Measurements from ENCODE around the gene BRD7.

Gene BRD7

GRCh38 chr16:50280932-50281331 is 87.9 kb downstream of the BRD7 start:
- WGBS, 2 experiments, result 94% methylated on average over 5 of the region's 5 CpGs
- Histone ChIP-seq H3K27ac (ENCODE audit: insufficient read depth, low read depth, low read length, poor library complexity, severe bottlenecking) (no peak overlapping the region), H3K36me3 (ENCODE audit: control insufficient read depth, insufficient read depth, low read length) (no peaks in the 10 kb centered on the region), H3K27me3 (ENCODE audit: control insufficient read depth, insufficient read depth, low read length, poor library complexity, severe bottlenecking) (no peaks in the 10 kb centered on the region), H3K9me3 (ENCODE audit: control insufficient read depth, low read length) (no peaks in the 10 kb centered on the region), H3K4me1 (ENCODE audit: control insufficient read depth, insufficient read depth, low read length) (no peaks in the 10 kb centered on the region), H3K4me3 (ENCODE audit: insufficient read depth, low read depth, low read length) (no peak overlapping the region)

- WGBS, 2 experiments, result 75% methylated on average over 2 of the region's 2 CpGs
- no peaks in the 10 kb centered on the region for H3K27me3 ChIP-seq (ENCODE audit: control insufficient read depth, insufficient read depth, low read length, poor library complexity, severe bottlenecking)
- no peaks in the 10 kb centered on the region for H3K4me1 ChIP-seq (ENCODE audit: control insufficient read depth, insufficient read depth, low read length)
- H3K27ac ChIP-seq (ENCODE audit: insufficient read depth, low read depth, low read length, poor library complexity, severe bottlenecking), result no peak overlapping the region
- H3K9me3 ChIP-seq (ENCODE audit: control insufficient read depth, low read length), result no peaks in the 10 kb centered on the region
- no peak overlapping the region for H3K4me3 ChIP-seq (ENCODE audit: insufficient read depth, low read depth, low read length)
- no peaks in the 10 kb centered on the region for H3K36me3 ChIP-seq (ENCODE audit: control insufficient read depth, insufficient read depth, low read length)
These were observed 89.3 kb downstream of the BRD7 start for GRCh38 chr16:50279504-50279865.

GRCh38 chr16:50278251-50278650 is 90.5 kb downstream of the BRD7 start:
- 66% methylated on average over 3 of the region's 3 CpGs for WGBS, 2 experiments
- H3K27me3 ChIP-seq (ENCODE audit: control insufficient read depth, insufficient read depth, low read length, poor library complexity, severe bottlenecking), result no peaks in the 10 kb centered on the region
- no peaks in the 10 kb centered on the region for H3K9me3 ChIP-seq (ENCODE audit: control insufficient read depth, low read length)
- no peak overlapping the region for H3K27ac ChIP-seq (ENCODE audit: insufficient read depth, low read depth, low read length, poor library complexity, severe bottlenecking)
- H3K36me3 ChIP-seq (ENCODE audit: control insufficient read depth, insufficient read depth, low read length), result no peaks in the 10 kb centered on the region
- H3K4me1 ChIP-seq (ENCODE audit: control insufficient read depth, insufficient read depth, low read length), result no peaks in the 10 kb centered on the region
- no peak overlapping the region for H3K4me3 ChIP-seq (ENCODE audit: insufficient read depth, low read depth, low read length)

- H3K36me3 ChIP-seq (ENCODE audit: control insufficient read depth, insufficient read depth, low read length), result no peaks in the 10 kb centered on the region
- H3K27ac ChIP-seq (ENCODE audit: insufficient read depth, low read depth, low read length, poor library complexity, severe bottlenecking), result no peak overlapping the region
- H3K4me3 ChIP-seq (ENCODE audit: insufficient read depth, low read depth, low read length), result no peak overlapping the region
- no peaks in the 10 kb centered on the region for H3K4me1 ChIP-seq (ENCODE audit: control insufficient read depth, insufficient read depth, low read length)
- WGBS, 2 experiments, result 86 to 93% methylated on average over 2 to 4 of the region's 4 CpGs
- no peaks in the 10 kb centered on the region for H3K27me3 ChIP-seq (ENCODE audit: control insufficient read depth, insufficient read depth, low read length, poor library complexity, severe bottlenecking)
- no peaks in the 10 kb centered on the region for H3K9me3 ChIP-seq (ENCODE audit: control insufficient read depth, low read length)
These were observed 91.8 kb downstream of the BRD7 start for GRCh38 chr16:50276801-50277555.

GRCh38 chr16:50276326-50276640 is 92.5 kb downstream of the BRD7 start:
- H3K4me3 ChIP-seq (ENCODE audit: insufficient read depth, low read depth, low read length), result no peak overlapping the region
- no peak overlapping the region for H3K27ac ChIP-seq (ENCODE audit: insufficient read depth, low read depth, low read length, poor library complexity, severe bottlenecking)
- H3K9me3 ChIP-seq (ENCODE audit: control insufficient read depth, low read length), result no peaks in the 10 kb centered on the region
- no peaks in the 10 kb centered on the region for H3K4me1 ChIP-seq (ENCODE audit: control insufficient read depth, insufficient read depth, low read length)
- no peaks in the 10 kb centered on the region for H3K27me3 ChIP-seq (ENCODE audit: control insufficient read depth, insufficient read depth, low read length, poor library complexity, severe bottlenecking)
- 84 to 88% methylated on average over 2 of the region's 2 CpGs for WGBS, 2 experiments
- no peaks in the 10 kb centered on the region for H3K36me3 ChIP-seq (ENCODE audit: control insufficient read depth, insufficient read depth, low read length)

GRCh38 chr16:50275428-50276325 is 93.1 kb downstream of the BRD7 start:
- Histone ChIP-seq H3K27me3 (ENCODE audit: control insufficient read depth, insufficient read depth, low read length, poor library complexity, severe bottlenecking) (no peaks in the 10 kb centered on the region), H3K9me3 (ENCODE audit: control insufficient read depth, low read length) (no peaks in the 10 kb centered on the region), H3K36me3 (ENCODE audit: control insufficient read depth, insufficient read depth, low read length) (no peaks in the 10 kb centered on the region), H3K4me3 (ENCODE audit: insufficient read depth, low read depth, low read length) (no peak overlapping the region), H3K4me1 (ENCODE audit: control insufficient read depth, insufficient read depth, low read length) (no peaks in the 10 kb centered on the region), H3K27ac (ENCODE audit: insufficient read depth, low read depth, low read length, poor library complexity, severe bottlenecking) (no peak overlapping the region)
- 85 to 87% methylated on average over 12 of the region's 12 CpGs for WGBS, 2 experiments

- Histone ChIP-seq H3K36me3 (ENCODE audit: control insufficient read depth, insufficient read depth, low read length) (no peaks in the 10 kb centered on the region), H3K9me3 (ENCODE audit: control insufficient read depth, low read length) (no peaks in the 10 kb centered on the region), H3K4me3 (ENCODE audit: insufficient read depth, low read depth, low read length) (no peak overlapping the region), H3K4me1 (ENCODE audit: control insufficient read depth, insufficient read depth, low read length) (no peaks in the 10 kb centered on the region), H3K27me3 (ENCODE audit: control insufficient read depth, insufficient read depth, low read length, poor library complexity, severe bottlenecking) (no peaks in the 10 kb centered on the region), H3K27ac (ENCODE audit: insufficient read depth, low read depth, low read length, poor library complexity, severe bottlenecking) (no peak overlapping the region)
- WGBS, 2 experiments, result 90 to 91% methylated on average over 3 of the region's 3 CpGs
These were observed 93.7 kb downstream of the BRD7 start for GRCh38 chr16:50275098-50275415.

- H3K9me3 ChIP-seq (ENCODE audit: control insufficient read depth, low read length), result no peaks in the 10 kb centered on the region
- H3K27ac ChIP-seq (ENCODE audit: insufficient read depth, low read depth, low read length, poor library complexity, severe bottlenecking), result no peak overlapping the region
- H3K4me3 ChIP-seq (ENCODE audit: insufficient read depth, low read depth, low read length), result no peak overlapping the region
- no peaks in the 10 kb centered on the region for H3K27me3 ChIP-seq (ENCODE audit: control insufficient read depth, insufficient read depth, low read length, poor library complexity, severe bottlenecking)
- 94% methylated on average over 18 of the region's 18 CpGs for WGBS, 2 experiments
- no peaks in the 10 kb centered on the region for H3K36me3 ChIP-seq (ENCODE audit: control insufficient read depth, insufficient read depth, low read length)
- no peaks in the 10 kb centered on the region for H3K4me1 ChIP-seq (ENCODE audit: control insufficient read depth, insufficient read depth, low read length)
These were observed 94.3 kb downstream of the BRD7 start for GRCh38 chr16:50274326-50275097.

- Histone ChIP-seq H3K9me3 (ENCODE audit: control insufficient read depth, low read length) (no peaks in the 10 kb centered on the region), H3K27me3 (ENCODE audit: control insufficient read depth, insufficient read depth, low read length, poor library complexity, severe bottlenecking) (no peaks in the 10 kb centered on the region), H3K36me3 (ENCODE audit: control insufficient read depth, insufficient read depth, low read length) (no peaks in the 10 kb centered on the region), H3K27ac (ENCODE audit: insufficient read depth, low read depth, low read length, poor library complexity, severe bottlenecking) (no peak overlapping the region), H3K4me3 (ENCODE audit: insufficient read depth, low read depth, low read length) (no peak overlapping the region), H3K4me1 (ENCODE audit: control insufficient read depth, insufficient read depth, low read length) (no peaks in the 10 kb centered on the region)
- 86 to 87% methylated on average over 13 of the region's 13 CpGs for WGBS, 2 experiments
These were observed 94.9 kb downstream of the BRD7 start for GRCh38 chr16:50273888-50274325.

- H3K27ac ChIP-seq (ENCODE audit: insufficient read depth, low read depth, low read length, poor library complexity, severe bottlenecking), result no peak overlapping the region
- 90 to 94% methylated on average over 2 of the region's 2 CpGs for WGBS, 2 experiments
- H3K36me3 ChIP-seq (ENCODE audit: control insufficient read depth, insufficient read depth, low read length), result no peaks in the 10 kb centered on the region
- no peaks in the 10 kb centered on the region for H3K4me1 ChIP-seq (ENCODE audit: control insufficient read depth, insufficient read depth, low read length)
- no peak overlapping the region for H3K4me3 ChIP-seq (ENCODE audit: insufficient read depth, low read depth, low read length)
- H3K27me3 ChIP-seq (ENCODE audit: control insufficient read depth, insufficient read depth, low read length, poor library complexity, severe bottlenecking), result no peaks in the 10 kb centered on the region
- no peaks in the 10 kb centered on the region for H3K9me3 ChIP-seq (ENCODE audit: control insufficient read depth, low read length)
These were observed 95.5 kb downstream of the BRD7 start for GRCh38 chr16:50273382-50273690.
